Bronchial epithelial cell (primary cell): ENCODE measurements around the gene CAMTA1. TPM values are rescaled to one million over a fixed set of nuclear protein-coding genes. Genes with fewer than 3 reads are reported as not detected.

Source experiments
- DNase-seq: peaks from one replicate; pipeline ENCODE4 v3.0.0-alpha.2; 2010; ENCODE audit warnings: low read depth
- FAIRE-seq: peaks from 2 replicates; lab custom pipeline; 2011; peaks lifted over from hg19 to GRCh38; lab: Jason Lieb, UNC
- H3K27me3 ChIP-seq: 2 replicates; pipeline ENCODE4 v1.5.1; 2011; ENCODE audit warnings: low read length; ENCODE audit not compliant: control insufficient read depth, insufficient read depth
- H3K36me3 ChIP-seq: 2 replicates; pipeline ENCODE4 v1.5.1; 2011; ENCODE audit warnings: low read length; ENCODE audit not compliant: control insufficient read depth, insufficient read depth
- H3K4me3 ChIP-seq: 2 replicates; pipeline ENCODE4 v1.5.1; 2011; ENCODE audit warnings: mild to moderate bottlenecking, low read depth, low read length, control low read depth
- total RNA-seq: library from RNA; depleted of rRNA; stranded (reverse); fragments of >200 nt; gene quantifications from 2 replicates; pipeline ENCODE4 v1.2.1, GENCODE V29; 2014
- TF ChIP-seq, protein P1 (sequence below): IDR thresholded peaks from 2 replicates; pipeline ENCODE4 v1.5.1; 2011; ENCODE audit warnings: mild to moderate bottlenecking, moderate library complexity, low read length, control low read depth, inconsistent platforms; ENCODE audit not compliant: insufficient read depth, severe bottlenecking

Gene CAMTA1
- total RNA-seq, 1 donor from 2014 or later = 68.2 TPM

GRCh38 chr1:7406641-7407543 lies 621.6 kb downstream of the CAMTA1 start:
- Histone ChIP-seq H3K36me3 (no peaks in the 10 kb centered on the region), H3K27me3 (no peaks in the 10 kb centered on the region), H3K4me3 (no peak overlapping the region)
- no peak for DNase-seq
- FAIRE-seq = no peak
- TF ChIP-seq, protein P1, sequence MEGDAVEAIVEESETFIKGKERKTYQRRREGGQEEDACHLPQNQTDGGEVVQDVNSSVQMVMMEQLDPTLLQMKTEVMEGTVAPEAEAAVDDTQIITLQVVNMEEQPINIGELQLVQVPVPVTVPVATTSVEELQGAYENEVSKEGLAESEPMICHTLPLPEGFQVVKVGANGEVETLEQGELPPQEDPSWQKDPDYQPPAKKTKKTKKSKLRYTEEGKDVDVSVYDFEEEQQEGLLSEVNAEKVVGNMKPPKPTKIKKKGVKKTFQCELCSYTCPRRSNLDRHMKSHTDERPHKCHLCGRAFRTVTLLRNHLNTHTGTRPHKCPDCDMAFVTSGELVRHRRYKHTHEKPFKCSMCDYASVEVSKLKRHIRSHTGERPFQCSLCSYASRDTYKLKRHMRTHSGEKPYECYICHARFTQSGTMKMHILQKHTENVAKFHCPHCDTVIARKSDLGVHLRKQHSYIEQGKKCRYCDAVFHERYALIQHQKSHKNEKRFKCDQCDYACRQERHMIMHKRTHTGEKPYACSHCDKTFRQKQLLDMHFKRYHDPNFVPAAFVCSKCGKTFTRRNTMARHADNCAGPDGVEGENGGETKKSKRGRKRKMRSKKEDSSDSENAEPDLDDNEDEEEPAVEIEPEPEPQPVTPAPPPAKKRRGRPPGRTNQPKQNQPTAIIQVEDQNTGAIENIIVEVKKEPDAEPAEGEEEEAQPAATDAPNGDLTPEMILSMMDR = no peak

DNA sequence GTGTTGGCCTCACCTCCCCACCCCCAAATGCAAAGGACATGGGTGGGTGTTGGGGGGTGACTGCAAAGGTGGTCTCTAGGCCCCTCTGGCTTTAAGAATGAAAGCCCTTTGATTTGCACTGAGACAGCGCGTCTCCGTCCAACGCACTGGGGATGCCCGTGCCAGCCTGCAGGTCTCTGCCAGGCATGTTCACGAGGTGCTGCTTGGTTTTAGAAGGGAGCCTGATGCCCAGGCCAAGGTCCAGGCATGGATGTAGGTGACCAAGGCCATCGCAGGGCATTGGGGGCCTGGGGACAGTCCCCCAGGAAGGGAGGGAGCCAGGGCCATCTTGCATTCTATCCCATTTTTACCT lies 622.3 kb downstream of the CAMTA1 start:
- H3K4me3 ChIP-seq = no peak overlapping the region
- no peaks in the 10 kb centered on the region for H3K36me3 ChIP-seq
- no peak for DNase-seq
- no peak for FAIRE-seq
- TF ChIP-seq, protein P1 = no peak
- no peaks in the 10 kb centered on the region for H3K27me3 ChIP-seq

DNA sequence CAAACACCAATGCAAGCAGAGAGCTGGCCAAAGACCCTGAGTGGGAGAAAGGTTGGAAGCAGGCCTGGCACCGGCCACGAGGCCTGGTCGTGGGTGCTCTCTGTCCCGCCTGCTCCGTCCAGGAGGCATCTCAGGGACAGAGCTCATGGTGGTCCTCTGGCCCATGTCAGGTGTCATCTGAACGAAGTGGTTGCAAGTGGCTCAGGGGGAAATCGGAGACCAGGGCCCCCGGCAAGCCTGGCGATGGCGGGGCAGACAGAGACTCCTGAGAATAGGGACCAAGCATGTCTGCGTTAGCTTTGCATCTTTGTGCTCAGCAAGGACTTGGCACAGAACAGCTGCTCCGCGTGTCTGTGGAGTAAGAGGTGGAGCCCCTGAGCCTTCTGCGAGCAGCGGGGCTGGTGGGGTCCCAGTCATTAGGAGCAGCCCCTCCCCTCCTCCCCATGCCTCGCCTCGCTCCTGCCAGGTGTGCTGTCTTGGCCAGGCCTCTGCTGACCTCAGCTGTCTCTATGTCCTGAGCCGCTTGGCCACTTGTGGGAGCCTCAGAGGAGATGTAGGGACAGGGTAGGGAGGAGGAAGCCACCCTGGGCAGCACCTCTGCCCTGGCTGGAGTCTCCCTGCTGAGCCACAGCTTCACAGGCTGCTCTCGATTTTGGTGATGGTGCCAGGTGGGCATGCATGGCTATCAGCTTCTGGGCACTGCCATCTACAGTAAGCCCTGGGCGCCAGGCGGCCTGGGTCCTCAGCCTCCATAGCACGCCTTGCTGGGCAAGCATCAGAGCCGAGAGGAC lies 622.9 kb downstream of the CAMTA1 start:
- DNase-seq (no peak), FAIRE-seq (peak; percentile 55)
- no peaks in the 10 kb centered on the region for H3K36me3 ChIP-seq
- H3K27me3 ChIP-seq = no peaks in the 10 kb centered on the region
- no peak overlapping the region for H3K4me3 ChIP-seq
- TF ChIP-seq, protein P1 = no peak

DNA sequence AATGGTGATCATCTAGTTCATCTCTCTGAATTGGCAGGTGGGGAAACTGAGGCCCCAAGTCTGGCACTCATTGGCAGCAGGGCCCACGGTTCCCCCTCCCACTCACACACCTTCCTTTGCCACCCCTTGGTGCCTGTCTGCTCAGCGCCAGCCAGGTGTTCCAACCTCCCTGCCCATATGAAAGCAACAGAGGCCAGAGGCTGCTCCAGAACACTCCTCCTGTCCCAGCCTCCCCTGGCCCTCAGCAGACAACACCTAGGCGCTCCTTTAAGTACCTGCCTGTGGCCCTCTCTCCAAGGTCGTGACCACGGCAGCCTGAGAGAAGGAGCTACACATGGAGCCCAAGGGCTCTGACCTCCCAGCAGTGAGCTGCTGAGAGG lies 623.5 kb downstream of the CAMTA1 start:
- Histone ChIP-seq H3K27me3 (no peaks in the 10 kb centered on the region), H3K4me3 (no peak overlapping the region), H3K36me3 (no peaks in the 10 kb centered on the region)
- DNase-seq (no peak), FAIRE-seq (no peak)
- TF ChIP-seq, protein P1 = no peak

DNA sequence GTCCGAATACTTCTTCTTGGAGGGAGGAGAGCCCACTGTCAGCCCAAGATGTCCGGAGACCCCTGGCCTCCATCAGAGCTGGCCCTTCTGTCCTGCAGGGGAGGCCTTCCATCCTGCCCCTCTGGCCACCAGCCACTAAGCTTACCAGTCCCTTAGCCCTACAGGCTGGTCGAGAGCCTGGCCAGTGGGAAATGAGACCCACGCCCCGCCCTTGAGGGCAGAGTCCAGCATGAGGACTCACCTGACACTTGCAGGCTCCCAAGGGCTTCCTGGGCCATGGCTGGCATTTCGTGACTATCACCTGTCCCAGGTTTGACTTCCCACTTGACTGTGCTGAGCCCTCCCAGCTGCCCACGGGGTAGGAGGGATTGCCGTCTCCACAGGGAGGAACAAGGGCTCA lies 624.0 kb downstream of the CAMTA1 start:
- Histone ChIP-seq H3K27me3 (no peaks in the 10 kb centered on the region), H3K36me3 (no peaks in the 10 kb centered on the region), H3K4me3 (no peak overlapping the region)
- DNase-seq = no peak
- no peak for FAIRE-seq
- TF ChIP-seq, protein P1 = no peak
